RWPE2 (cell line): ENCODE measurements around the gene TNNI3K.

Source experiments
- ATAC-seq: fragments of 200-7000 bp; cut with Tn5 transposase; 3 replicates; pipeline ENCODE4 v1.9.1; 2021; ENCODE audit warnings: low read depth
- DNase-seq: peaks from one replicate; pipeline ENCODE4 v3.0.0-alpha.2; 2020; ENCODE audit warnings: low spot score
- H3K27ac ChIP-seq: fragments of 450-650 bp; 2 replicates; pipeline ENCODE4 v1.5.1; 2017; ENCODE audit warnings: mild to moderate bottlenecking; ENCODE audit not compliant: poor library complexity, severe bottlenecking
- H3K27me3 ChIP-seq: fragments of 250-450 bp; sonication (Bioruptor Pico); 2 replicates; pipeline ENCODE4 v1.5.1; 2021; ENCODE audit warnings: mild to moderate bottlenecking, moderate library complexity; ENCODE audit not compliant: insufficient read depth, poor library complexity, severe bottlenecking
- H3K36me3 ChIP-seq: fragments of 250-450 bp; sonication (Bioruptor Pico); 2 replicates; pipeline ENCODE4 v1.5.1; 2020; ENCODE audit warnings: low read depth, mild to moderate bottlenecking, moderate library complexity
- H3K4me1 ChIP-seq: fragments of 250-450 bp; sonication (Bioruptor Pico); 2 replicates; pipeline ENCODE4 v1.5.1; 2021; ENCODE audit warnings: mild to moderate bottlenecking, moderate library complexity; ENCODE audit not compliant: insufficient read depth, poor library complexity, severe bottlenecking
- H3K4me3 ChIP-seq: fragments of 250-450 bp; sonication (Bioruptor Pico); 2 replicates; pipeline ENCODE4 v1.5.1; 2021; ENCODE audit warnings: mild to moderate bottlenecking, moderate library complexity; ENCODE audit not compliant: severe bottlenecking
- H3K9me3 ChIP-seq: fragments of 250-450 bp; sonication (Bioruptor Pico); 2 replicates; pipeline ENCODE4 v1.5.1; 2021; ENCODE audit warnings: mild to moderate bottlenecking, moderate library complexity; ENCODE audit not compliant: severe bottlenecking
- TF ChIP-seq, protein P1 (sequence below): fragments of 450-650 bp; IDR thresholded peaks from one replicate; pipeline ENCODE4 v1.5.1; 2017; ENCODE audit warnings: mild to moderate bottlenecking, moderate library complexity; ENCODE audit not compliant: poor library complexity, severe bottlenecking

The TNNI3K gene

DNA sequence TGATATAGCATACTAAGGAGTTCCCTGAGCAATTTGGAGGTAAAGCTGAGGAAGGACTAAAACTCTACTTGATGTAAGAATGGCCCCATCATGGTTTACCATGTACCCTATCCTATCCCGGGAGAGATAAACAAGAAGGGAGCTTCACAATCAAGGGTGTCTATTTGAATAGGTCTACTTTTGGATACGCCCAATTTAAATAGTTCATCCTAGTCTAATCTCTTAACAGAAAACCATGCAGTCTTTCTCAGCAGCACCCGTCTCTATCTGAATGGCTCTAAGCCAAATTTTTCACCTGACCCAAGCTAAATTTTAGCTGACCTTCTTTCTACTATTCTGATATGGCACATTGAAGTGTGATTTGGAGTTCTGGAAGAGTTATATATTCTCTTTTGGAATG, 122.0 kb downstream of the TNNI3K start:
- DNase-seq (no peak), ATAC-seq (no peak)
- Histone ChIP-seq H3K9me3 (no peaks in the 10 kb centered on the region), H3K4me3 (no peak overlapping the region), H3K27me3 (peaks cover 3% of the 10 kb centered on the region), H3K27ac (no peak overlapping the region), H3K4me1 (no peaks in the 10 kb centered on the region), H3K36me3 (no peaks in the 10 kb centered on the region)
- TF ChIP-seq, protein P1, sequence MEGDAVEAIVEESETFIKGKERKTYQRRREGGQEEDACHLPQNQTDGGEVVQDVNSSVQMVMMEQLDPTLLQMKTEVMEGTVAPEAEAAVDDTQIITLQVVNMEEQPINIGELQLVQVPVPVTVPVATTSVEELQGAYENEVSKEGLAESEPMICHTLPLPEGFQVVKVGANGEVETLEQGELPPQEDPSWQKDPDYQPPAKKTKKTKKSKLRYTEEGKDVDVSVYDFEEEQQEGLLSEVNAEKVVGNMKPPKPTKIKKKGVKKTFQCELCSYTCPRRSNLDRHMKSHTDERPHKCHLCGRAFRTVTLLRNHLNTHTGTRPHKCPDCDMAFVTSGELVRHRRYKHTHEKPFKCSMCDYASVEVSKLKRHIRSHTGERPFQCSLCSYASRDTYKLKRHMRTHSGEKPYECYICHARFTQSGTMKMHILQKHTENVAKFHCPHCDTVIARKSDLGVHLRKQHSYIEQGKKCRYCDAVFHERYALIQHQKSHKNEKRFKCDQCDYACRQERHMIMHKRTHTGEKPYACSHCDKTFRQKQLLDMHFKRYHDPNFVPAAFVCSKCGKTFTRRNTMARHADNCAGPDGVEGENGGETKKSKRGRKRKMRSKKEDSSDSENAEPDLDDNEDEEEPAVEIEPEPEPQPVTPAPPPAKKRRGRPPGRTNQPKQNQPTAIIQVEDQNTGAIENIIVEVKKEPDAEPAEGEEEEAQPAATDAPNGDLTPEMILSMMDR: no peak

DNA sequence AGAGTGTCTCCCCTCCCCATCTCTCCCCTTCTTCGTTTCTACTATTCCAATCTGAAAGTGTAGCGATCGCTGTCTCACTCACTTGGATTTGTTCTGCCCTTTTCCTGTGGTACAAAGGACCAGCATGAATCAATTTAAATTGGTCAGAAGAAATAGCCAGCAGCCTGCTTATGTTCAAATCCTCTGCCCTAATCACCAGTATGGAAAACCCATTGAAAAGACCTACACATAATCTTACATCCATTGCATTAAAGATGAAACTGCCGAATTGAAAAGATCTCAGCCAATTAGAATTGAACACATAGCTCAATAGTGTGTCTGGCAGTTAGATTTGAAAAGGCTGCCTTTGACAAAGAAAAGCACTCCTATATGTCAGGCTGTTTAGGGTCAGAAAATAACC, 122.6 kb downstream of the TNNI3K start:
- no peaks in the 10 kb centered on the region for H3K4me1 ChIP-seq
- H3K9me3 ChIP-seq: no peaks in the 10 kb centered on the region
- ATAC-seq (no peak), DNase-seq (no peak)
- TF ChIP-seq, protein P1: no peak
- H3K4me3 ChIP-seq: no peak overlapping the region
- no peaks in the 10 kb centered on the region for H3K36me3 ChIP-seq
- H3K27ac ChIP-seq: no peak overlapping the region
- H3K27me3 ChIP-seq: peaks cover 3% of the 10 kb centered on the region

DNA sequence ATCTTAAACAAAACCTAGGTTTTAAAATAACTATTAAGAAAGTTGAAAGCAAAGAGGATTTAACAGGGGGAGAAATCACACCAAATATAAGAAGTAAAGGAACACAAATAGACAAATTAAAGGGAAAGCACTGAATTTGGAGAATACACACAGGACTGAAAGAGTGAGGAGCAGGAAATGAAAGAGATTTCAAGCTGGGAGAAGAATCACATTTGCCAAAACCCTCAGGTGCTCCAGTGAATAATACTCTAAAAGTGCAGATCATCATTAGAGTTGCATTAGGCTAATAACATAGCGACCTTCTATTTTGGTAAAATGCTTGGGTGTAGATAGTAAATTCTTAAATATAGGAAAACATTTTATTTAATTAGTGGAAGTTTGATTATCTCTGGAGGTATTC, 127.5 kb downstream of the TNNI3K start:
- no peaks in the 10 kb centered on the region for H3K4me1 ChIP-seq
- TF ChIP-seq, protein P1: no peak
- DNase-seq (no peak), ATAC-seq (no peak)
- no peak overlapping the region for H3K27ac ChIP-seq
- no peaks in the 10 kb centered on the region for H3K9me3 ChIP-seq
- peaks cover 3% of the 10 kb centered on the region for H3K27me3 ChIP-seq
- no peaks in the 10 kb centered on the region for H3K36me3 ChIP-seq
- H3K4me3 ChIP-seq: no peak overlapping the region

DNA sequence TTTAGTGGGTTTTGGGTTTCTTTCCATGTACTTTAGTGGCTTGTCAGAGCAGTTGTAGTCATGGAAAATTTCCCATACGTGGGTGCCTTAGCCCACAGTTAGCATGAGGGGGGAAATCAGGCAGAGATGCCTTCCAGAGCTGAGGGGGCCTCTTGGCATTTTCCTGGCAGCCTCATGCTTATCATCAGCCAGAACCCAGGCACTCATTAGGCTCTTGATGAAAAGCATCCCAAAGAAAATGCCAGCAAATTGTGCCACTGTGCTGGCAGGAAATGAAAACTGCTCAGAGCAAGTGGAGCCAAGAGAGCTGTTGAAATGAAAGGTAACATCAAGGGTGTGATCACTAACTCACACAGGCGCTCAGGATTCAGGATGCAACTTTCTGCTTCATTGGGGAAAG, 128.0 kb downstream of the TNNI3K start:
- ATAC-seq: no peak
- TF ChIP-seq, protein P1: no peak
- no peak overlapping the region for H3K27ac ChIP-seq
- H3K4me3 ChIP-seq: no peak overlapping the region
- no peaks in the 10 kb centered on the region for H3K36me3 ChIP-seq
- no peaks in the 10 kb centered on the region for H3K27me3 ChIP-seq
- no peaks in the 10 kb centered on the region for H3K4me1 ChIP-seq
- H3K9me3 ChIP-seq: no peaks in the 10 kb centered on the region
- DNase-seq: no peak

DNA sequence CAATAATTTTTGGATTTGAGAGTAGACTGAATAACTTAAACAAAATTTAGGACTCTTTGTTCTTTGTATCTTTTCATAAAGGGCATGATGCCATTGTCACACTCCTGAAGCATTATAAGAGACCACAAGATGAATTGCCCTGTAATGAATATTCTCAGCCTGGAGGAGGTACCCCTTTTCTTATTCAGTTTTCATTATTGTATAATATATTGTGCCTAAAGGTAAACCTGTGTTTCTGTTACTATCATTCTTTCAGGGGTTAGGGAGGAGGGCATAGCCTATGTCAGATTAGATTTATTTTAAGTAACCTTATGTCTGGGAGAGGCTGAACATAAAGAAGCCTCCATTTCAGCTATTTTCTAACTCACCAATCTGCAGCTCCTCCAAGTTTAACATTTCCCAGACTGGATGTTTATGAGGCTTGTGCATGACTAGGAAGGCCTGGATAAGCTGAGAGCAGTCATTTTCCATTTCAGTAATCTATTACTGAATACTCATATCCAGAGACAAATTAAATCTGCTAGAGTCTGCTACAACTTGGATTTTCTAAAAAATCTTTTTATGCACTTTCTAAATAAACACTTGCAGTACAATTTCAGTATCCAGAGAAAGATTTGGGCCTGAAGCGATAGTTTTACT, 132.1 kb downstream of the TNNI3K start:
- no peak for DNase-seq
- no peak overlapping the region for H3K27ac ChIP-seq
- H3K4me3 ChIP-seq: no peak overlapping the region
- TF ChIP-seq, protein P1: no peak
- no peaks in the 10 kb centered on the region for H3K27me3 ChIP-seq
- H3K4me1 ChIP-seq: no peaks in the 10 kb centered on the region
- H3K36me3 ChIP-seq: no peaks in the 10 kb centered on the region
- ATAC-seq: no peak
- no peaks in the 10 kb centered on the region for H3K9me3 ChIP-seq
